ENCODE results near the gene TBC1D22B. TPM values are rescaled to one million over a fixed set of nuclear protein-coding genes. Genes with fewer than 3 reads are reported as not detected.
A peak's percentile ranks its signal among the peaks of the same experiment; 100 is the strongest.

TBC1D22B gene
- total and polyA plus RNA-seq, 3 donors from 2014 or later: 23.1 to 36.4 (median 25.6) TPM

GRCh38 chr6:37283268-37283667 is 25.7 kb downstream of the TBC1D22B start:
- H3K36me3 ChIP-seq (ENCODE audit: low read depth, missing control alignments): no peaks in the 10 kb centered on the region
- no peak for TF ChIP-seq POLR2A (IDR thresholded peaks at IDR 0.05)
- TF ChIP-seq CTCF (IDR thresholded peaks at IDR 0.05): no peak
- WGBS, 2 donors: 53 to 54% methylated on average over 3 of the region's 3 CpGs
- H3K4me3 ChIP-seq: no peak overlapping the region
- H3K27me3 ChIP-seq: no peaks in the 10 kb centered on the region
- peaks cover 23% of the 10 kb centered on the region for H3K4me1 ChIP-seq
- H3K27ac ChIP-seq: peak overlapping the region; percentile 21 to 32
- no peak for DNase-seq
- no peaks in the 10 kb centered on the region for H3K9me3 ChIP-seq
- intact Hi-C loops (cut with DNase I; ENCODE audit: low total_unique reads): no loop called here

GRCh38 chr6:37283671-37284151 is 26.1 kb downstream of the TBC1D22B start:
- WGBS, 2 donors: 42 to 44% methylated on average over 3 of the region's 3 CpGs
- peaks cover 23% of the 10 kb centered on the region for H3K4me1 ChIP-seq
- no peaks in the 10 kb centered on the region for H3K36me3 ChIP-seq (ENCODE audit: low read depth, missing control alignments)
- no peaks in the 10 kb centered on the region for H3K27me3 ChIP-seq
- intact Hi-C loops (cut with DNase I; ENCODE audit: low total_unique reads): no loop called here
- H3K27ac ChIP-seq: peak overlapping the region in 1 of 2 donors; percentile 54
- peak; percentile 90 for DNase-seq
- H3K9me3 ChIP-seq: no peaks in the 10 kb centered on the region
- TF ChIP-seq CTCF (IDR thresholded peaks at IDR 0.05): no peak
- no peak for TF ChIP-seq POLR2A (IDR thresholded peaks at IDR 0.05)
- no peak overlapping the region for H3K4me3 ChIP-seq

- H3K36me3 ChIP-seq (ENCODE audit: low read depth, missing control alignments): no peaks in the 10 kb centered on the region
Measured at GRCh38 chr6:37284781-37285180, 27.2 kb downstream of the TBC1D22B start.

GRCh38 chr6:37285861-37286311 is 28.3 kb downstream of the TBC1D22B start:
- H3K9me3 ChIP-seq: no peaks in the 10 kb centered on the region
- H3K36me3 ChIP-seq (ENCODE audit: low read depth, missing control alignments): no peaks in the 10 kb centered on the region
- WGBS, 2 donors: 95 to 99% methylated on average over 4 of the region's 4 CpGs
- no peak for DNase-seq
- intact Hi-C loops (cut with DNase I; ENCODE audit: low total_unique reads): no loop called here
- H3K27ac ChIP-seq: no peak overlapping the region
- H3K4me3 ChIP-seq: no peak overlapping the region
- peaks cover 23% of the 10 kb centered on the region for H3K4me1 ChIP-seq
- H3K27me3 ChIP-seq: no peaks in the 10 kb centered on the region
- no peak for TF ChIP-seq CTCF (IDR thresholded peaks at IDR 0.05)
- TF ChIP-seq POLR2A (IDR thresholded peaks at IDR 0.05): no peak

More at GRCh38 chr6:37284781-37285180, 27.2 kb downstream of the TBC1D22B start:
- H3K4me1 ChIP-seq: peaks cover 23% of the 10 kb centered on the region
- no peak for TF ChIP-seq CTCF (IDR thresholded peaks at IDR 0.05)
- TF ChIP-seq POLR2A (IDR thresholded peaks at IDR 0.05): no peak
- no peaks in the 10 kb centered on the region for H3K9me3 ChIP-seq
- H3K27me3 ChIP-seq: no peaks in the 10 kb centered on the region
- WGBS, 2 donors: 84 to 90% methylated on average over 4 of the region's 4 CpGs
- no peak for DNase-seq
- H3K4me3 ChIP-seq: no peak overlapping the region
- intact Hi-C loops (cut with DNase I; ENCODE audit: low total_unique reads): no loop called here
- peak overlapping the region in 1 of 2 donors; percentile 54 for H3K27ac ChIP-seq

GRCh38 chr6:37287519-37288157 is 30.1 kb downstream of the TBC1D22B start:
- intact Hi-C loops (cut with DNase I; ENCODE audit: low total_unique reads): no loop called here
- Histone ChIP-seq H3K36me3 (ENCODE audit: low read depth, missing control alignments) (no peaks in the 10 kb centered on the region), H3K9me3 (no peaks in the 10 kb centered on the region)

More at GRCh38 chr6:37287519-37288157, 30.1 kb downstream of the TBC1D22B start:
- DNase-seq: no peak
- TF ChIP-seq CTCF (IDR thresholded peaks at IDR 0.05): no peak
- TF ChIP-seq POLR2A (IDR thresholded peaks at IDR 0.05): no peak
- Histone ChIP-seq H3K4me3 (no peak overlapping the region), H3K27ac (no peak overlapping the region), H3K4me1 (peaks cover 21% of the 10 kb centered on the region), H3K27me3 (no peaks in the 10 kb centered on the region)
- 63 to 73% methylated on average over 2 of the region's 2 CpGs for WGBS, 2 donors
